Measurements from ENCODE around the gene YJU2. TPM values are rescaled to one million over a fixed set of nuclear protein-coding genes. Genes with fewer than 3 reads are reported as not detected.

YJU2 gene
- total and polyA plus RNA-seq, 2 of the 13 experiments (the other 11 are each of a cell fraction or from before 2014, with no cell fraction given), result 9.3 to 17.9 TPM

- TF ChIP-seq TEAD3 (CRISPR knock-in tag; optimal IDR thresholded peaks at IDR 0.05; ENCODE audit: borderline replicate concordance) (peak; percentile 28), CSRNP1 (CRISPR knock-in tag; IDR thresholded peaks at IDR 0.05) (no peak), PPARG (CRISPR knock-in tag; conservative IDR thresholded peaks at IDR 0.05) (0 out of 2 replicates have a peak, but pooled peaks have one; percentile 26)
Measured at GRCh38 chr19:4301590-4302242, 54.8 kb downstream of the YJU2 start (continued).

- POLR2A ChIA-PET, result interaction anchor here (1.0 kb wide), 1 partner anchor 41 kb away, joined by 4 read pairs; the partner anchor contains the start of gene MPND
- peak within 1 kb of the TSS; percentile 63 for H3K9ac ChIP-seq (ENCODE audit: insufficient read depth, low read depth, low read length)
- peak within 1 kb of the TSS; percentile 21 to 55 (median 31); a peak in 5 of 6 replicates for H3K4me3 ChIP-seq (replicated peaks in 1 of 3; ENCODE audit: insufficient read depth in 1 of 3, low read depth in 2 of 3, low read length in 3 of 3)
- WGBS (ENCODE audit: low lambda C conversion rate), result 24% methylated on average over 5 of the region's 8 CpGs
- H3K4me1 ChIP-seq (ENCODE audit: insufficient read depth, low read length), result peaks cover 40% of the 10 kb centered on the region
- intact Hi-C loops (cut with micrococcal nuclease; ENCODE audit: unreplicated experiment), result no loop called here
- no peaks in the 10 kb centered on the region for H3K79me2 ChIP-seq (ENCODE audit: insufficient read depth, low read length)
- no peaks in the 10 kb centered on the region for H3K9me3 ChIP-seq (ENCODE audit: low read length)
- no peak for ATAC-seq
- H2AFZ ChIP-seq (ENCODE audit: low read length), result peak within 1 kb of the TSS; percentile 97
- no peak for FAIRE-seq
- no peak for DNase-seq (ENCODE audit: low spot score)
- H3K27me3 ChIP-seq (ENCODE audit: control insufficient read depth in 1 of 2, insufficient read depth in 2 of 2, low read length in 2 of 2), result peaks cover 2 to 11% of the 10 kb centered on the region in 2 experiments; a peak in 4 of 5 replicates
- no TSS peak for BruUV-seq (replicated peaks)
- H3K4me2 ChIP-seq (ENCODE audit: low read depth, low read length), result peak within 1 kb of the TSS; percentile 79
- CTCF ChIA-PET (ENCODE audit: low intra/inter-chr PET ratio, low total read pairs), result no interaction called here
- in situ Hi-C loops (cut with HindIII; ENCODE audit: extremely low pct_ligation_motif_present, low pct_unique_long_range_greater_than_20kb), result no loop called here
- no peaks in the 10 kb centered on the region for H3K36me3 ChIP-seq (replicated peaks in 1 of 2; ENCODE audit: control insufficient read depth in 1 of 2, insufficient read depth in 2 of 2, low read length in 2 of 2)
- no peaks in the 10 kb centered on the region for H4K20me1 ChIP-seq (ENCODE audit: insufficient read depth, low read length)
- H3K27ac ChIP-seq (ENCODE audit: extremely low read length, insufficient read depth, low read length), result peak within 1 kb of the TSS; percentile 18
- TF ChIP-seq HNRNPUL1 (IDR thresholded peaks at IDR 0.05; ENCODE audit: low read depth, low read length), result no peak
- TF ChIP-seq ZSCAN30 (CRISPR knock-in tag; IDR thresholded peaks at IDR 0.05), result no peak
- TF ChIP-seq GABPA (IDR thresholded peaks at IDR 0.05; ENCODE audit: low read depth, low read length), result no peak
- 0 out of 2 replicates have a peak, but pooled peaks have one; percentile 18 for TF ChIP-seq GABPA (CRISPR knock-in tag; IDR thresholded peaks at IDR 0.05; ENCODE audit: low read depth)
- TF ChIP-seq KLF6 (CRISPR knock-in tag; IDR thresholded peaks at IDR 0.05), result no peak
- TF ChIP-seq ZNF687 (CRISPR knock-in tag; IDR thresholded peaks at IDR 0.05), result peak; percentile 41; the same call in 1 of the 2 replicates
Measured at GRCh38 chr19:4302243-4302640, 55.4 kb downstream of the YJU2 start, which contains the start of gene TMIGD2. TMIGD2 (minus strand) TSS chr19:4302389; CDS start chr19:4302385, 4 bp downstream.
